HS-27A (cell line): Measurements from ENCODE around the gene GOLPH3.
"Not testable (repeated sequence)": the region's sequence is repeated elsewhere in the genome, so short reads cannot be mapped to it uniquely, and the experiment has no call there.

Source experiments
- DNase-seq: peaks from one replicate; pipeline ENCODE4 v3.0.0-alpha.2; 2012; ENCODE audit warnings: low read depth, missing footprints

Gene GOLPH3

DNA sequence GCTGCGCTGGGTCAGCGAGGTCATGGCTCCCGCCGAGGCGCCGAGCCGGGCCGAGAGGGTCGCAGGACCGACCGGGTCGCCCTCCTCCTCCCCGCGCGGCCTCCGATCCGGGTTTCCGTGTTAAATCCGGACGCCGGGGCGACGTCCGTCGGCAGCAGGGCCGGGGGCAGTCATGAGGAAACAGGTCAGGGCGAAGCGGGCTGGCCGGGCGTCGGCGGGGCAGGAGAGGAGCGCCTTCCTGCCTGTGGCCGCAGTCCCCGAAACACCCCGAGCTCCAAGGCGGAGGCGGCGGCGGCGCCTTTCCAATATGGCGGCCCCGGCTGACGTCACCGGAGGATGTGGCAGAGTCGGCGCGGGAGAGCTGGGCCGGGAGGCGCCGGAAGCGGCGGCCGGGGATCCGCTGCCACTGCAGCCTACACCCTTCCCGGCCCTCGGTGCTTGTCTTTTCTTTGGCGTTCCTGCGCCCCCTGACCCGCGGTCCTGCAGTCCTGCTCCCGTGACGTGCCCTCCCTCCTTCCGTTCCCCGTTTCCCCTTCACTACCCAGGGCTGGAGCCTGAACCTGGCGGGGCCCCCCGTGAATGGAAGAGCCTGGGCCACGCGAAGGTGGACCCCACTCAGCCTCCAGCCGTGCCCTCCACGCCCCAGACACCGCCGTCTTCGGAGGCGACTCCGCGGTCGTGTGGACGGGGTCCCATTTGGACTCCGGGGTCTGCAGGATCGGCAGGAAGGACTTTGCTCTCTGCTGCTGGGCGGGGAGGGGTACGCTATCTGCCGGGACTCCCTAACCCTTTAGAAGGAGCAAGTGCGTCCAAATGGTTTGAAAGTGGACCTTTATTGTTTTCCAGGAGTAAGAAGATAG lies at the start of gene GOLPH3:
TSS of gene GOLPH3 (minus strand) at position 309 of the 860 bp plus-strand sequence. CDS start at position 24, 285 bp downstream.
- DNase-seq, result peak; percentile 59

DNA sequence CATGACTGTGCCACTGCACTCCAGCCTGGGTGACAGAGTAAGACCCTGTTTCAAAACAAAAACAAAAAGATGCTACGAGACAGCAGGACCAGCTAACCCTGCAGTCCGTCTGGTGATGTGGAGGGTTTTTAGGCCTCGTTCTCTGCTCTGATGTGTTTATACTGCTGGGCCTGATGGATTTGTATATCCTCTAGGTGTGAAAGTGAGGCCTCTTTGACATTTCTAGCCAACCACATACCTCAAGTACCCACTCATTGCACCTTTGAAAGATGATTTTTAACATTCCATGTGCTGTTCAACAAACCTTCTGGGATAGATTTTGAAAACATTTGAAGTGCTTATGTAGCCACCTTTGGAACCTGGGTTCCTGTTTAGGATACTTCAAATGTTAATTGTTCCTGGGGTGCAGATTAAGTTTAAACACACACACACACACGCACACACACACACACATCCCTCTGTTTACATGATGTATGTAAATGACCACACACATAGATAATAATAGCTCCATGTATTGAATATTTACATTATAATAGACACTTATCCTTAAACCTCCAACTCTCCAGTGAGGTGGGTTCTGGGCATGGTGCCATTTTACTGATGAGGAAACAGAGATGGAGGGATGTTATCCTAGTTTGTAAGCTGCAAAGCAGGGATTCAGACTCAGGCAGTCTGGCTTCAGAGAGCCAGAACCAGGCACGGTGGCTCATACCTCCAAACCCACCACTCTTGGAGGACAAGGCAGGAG lies 48.8 kb upstream of the GOLPH3 start:
- DNase-seq, result no peak

DNA sequence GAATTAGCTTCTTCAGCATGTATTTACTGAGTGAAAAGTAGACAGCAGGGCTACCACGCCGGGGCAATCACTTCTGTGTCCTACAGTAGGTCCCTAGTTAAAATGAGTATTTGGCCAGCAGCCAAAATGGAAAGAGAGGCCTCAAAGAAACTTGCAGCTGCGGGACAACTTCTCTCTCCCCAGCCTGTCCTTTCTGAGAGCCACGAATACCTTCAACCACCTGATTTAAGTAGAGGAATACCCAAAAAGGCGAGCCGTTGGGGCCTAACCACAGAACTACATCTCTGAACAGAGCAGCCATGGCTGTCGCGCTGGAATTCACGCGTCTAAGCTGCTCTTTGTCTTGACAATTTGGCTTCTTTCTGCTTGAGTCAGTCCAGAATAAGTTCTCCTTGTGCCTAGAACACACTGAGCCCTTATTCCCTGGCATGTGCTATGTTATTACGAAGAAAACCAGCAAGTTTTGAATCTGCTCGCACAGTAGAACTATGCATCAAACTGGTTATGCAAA lies 43.8 kb upstream of the GOLPH3 start:
- DNase-seq, result no peak

DNA sequence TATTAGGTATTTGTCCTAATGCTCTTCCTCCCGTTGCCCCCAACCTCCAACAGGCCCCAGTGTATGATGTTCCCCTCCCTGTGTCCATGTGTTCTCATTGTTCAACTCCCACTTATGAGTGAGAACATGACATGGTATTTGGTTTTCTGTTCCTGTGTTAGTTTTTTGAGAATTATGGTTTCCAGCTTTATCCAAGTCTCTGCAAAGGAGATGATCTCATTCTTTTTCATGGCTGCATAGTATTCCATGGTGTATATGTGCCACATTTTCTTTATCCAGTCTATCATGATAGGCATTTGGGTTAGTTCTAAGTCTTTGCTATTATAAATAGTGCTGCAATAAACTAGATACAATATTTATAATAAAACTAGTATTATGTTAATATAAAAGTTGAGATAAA lies 40.2 kb upstream of the GOLPH3 start:
- DNase-seq, result not testable (repeated sequence)

DNA sequence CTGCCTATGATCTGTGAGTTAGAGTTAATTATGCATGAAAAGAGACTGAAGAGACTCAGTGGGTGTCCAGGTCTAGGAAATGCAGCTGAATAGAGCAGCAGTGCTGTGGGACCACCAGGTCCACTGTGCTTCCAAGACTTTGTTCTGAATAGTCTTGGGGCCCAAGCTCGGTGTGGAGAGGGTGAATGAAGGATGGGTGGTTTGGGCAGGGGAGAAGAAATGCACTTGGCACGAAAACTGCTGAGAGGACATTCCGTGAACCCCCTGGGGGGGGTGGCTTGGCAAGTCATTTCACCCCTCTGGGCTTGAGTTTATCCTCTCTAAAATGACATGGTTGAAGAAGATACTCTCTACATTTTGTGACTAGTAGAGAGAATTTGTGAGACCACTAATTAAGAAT lies 36.0 kb upstream of the GOLPH3 start:
- no peak for DNase-seq

DNA sequence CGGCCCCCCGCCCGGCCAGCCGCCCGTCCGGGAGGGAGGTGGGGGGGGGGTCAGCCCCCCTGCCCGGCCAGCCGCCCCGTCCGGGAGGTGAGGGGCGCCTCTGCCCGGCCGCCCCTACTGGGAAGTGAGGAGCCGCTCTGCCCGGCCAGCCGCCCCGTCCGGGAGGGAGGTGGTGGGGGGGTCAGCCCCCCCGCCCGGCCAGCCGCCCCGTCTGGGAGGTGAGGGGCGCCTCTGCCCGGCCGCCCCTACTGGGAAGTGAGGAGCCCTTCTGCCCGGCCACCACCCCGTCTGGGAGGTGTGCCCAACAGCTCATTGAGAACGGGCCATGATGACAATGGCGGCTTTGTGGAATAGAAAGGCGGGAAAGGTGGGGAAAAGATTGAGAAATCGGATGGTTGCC lies 34.7 kb upstream of the GOLPH3 start:
- DNase-seq, result not testable (repeated sequence)

DNA sequence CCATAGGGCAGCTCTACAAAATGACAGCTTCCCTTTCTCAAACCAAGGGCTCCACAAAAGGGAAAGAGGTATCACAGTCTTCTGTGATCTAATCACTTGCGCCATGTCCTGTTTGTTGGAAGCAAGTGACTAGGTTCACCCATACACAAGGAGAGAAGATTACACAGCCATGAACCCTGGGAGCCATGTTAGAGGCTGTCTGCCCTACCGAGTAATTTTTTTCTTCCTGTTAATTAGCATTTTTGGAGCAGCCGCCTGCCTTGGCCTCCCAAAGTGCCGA lies 33.2 kb upstream of the GOLPH3 start:
- no peak for DNase-seq

DNA sequence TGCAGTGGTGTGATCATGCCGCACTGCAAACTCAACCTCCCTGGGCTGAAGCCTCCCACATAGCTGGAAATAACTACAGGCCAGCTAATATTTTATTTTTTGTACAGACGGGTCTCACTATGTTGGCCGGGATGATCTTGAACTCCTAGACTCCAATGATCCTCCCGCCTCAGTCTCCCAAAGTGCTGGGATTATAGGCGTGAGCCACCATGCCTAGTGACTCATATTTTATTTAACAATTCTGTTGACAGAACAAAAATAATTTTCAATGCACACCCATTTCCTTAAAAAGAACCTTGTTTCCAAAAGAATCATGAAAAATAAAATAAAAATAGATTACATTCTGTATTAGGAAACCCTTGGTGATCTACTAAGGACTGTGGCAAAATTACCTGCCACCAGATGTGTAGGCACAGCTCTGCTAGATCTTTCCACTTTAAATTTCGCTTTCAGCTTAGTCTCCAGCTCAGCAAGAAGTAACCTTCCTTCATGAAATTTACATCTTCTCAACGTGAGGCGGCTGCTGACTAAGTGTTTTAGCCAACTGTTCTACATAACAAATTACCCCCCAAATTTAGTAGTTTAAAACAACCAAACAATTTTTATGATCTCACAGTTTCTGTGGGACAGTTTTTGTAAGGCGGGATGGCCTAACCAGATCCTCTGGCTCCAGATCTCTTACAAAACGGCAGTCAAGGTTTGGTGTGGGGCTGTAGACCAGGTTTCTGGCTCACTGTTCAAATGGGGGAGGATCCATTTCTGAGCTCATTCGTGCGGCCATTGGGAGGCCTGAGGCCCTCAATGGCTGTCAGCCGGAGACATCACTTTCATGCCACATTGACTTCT lies 32.6 kb upstream of the GOLPH3 start:
- DNase-seq, result no peak

DNA sequence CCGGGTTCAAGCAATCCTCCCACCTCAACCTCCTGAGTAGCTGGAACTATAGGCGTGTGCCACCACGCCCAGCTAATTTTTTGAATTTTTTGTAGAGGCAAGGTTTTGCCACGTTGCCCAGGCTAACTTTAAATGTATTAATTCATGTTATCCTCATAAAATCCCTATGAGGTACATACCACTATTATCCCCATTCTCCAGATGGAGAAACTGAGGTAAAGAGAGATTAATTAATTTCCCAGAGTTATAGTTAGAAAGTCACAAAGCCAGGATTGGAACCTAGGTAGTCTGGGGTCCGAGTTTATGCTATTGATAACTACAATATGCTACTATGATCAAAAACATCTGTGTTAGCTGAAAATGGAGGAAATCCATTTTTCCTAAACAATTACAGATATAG lies 31.9 kb upstream of the GOLPH3 start:
- no peak for DNase-seq

DNA sequence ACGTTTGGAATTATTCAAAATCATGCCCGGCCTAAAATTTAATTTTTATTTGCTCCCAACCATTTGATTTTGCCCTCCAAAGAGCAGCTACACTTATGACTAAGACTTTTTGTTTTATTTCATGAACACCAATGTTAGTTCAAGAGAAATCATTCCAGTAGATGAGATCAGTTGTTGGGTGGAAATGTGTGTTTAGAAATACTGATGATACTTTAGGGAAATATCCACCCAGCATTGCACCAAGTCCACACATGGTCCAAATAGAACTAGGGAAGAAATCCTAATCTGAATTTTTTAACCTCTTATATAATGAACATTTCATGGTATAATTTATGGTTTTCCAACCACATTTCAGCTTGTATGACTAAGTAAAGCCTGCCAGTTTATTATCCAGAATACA lies 28.3 kb upstream of the GOLPH3 start:
- no peak for DNase-seq

DNA sequence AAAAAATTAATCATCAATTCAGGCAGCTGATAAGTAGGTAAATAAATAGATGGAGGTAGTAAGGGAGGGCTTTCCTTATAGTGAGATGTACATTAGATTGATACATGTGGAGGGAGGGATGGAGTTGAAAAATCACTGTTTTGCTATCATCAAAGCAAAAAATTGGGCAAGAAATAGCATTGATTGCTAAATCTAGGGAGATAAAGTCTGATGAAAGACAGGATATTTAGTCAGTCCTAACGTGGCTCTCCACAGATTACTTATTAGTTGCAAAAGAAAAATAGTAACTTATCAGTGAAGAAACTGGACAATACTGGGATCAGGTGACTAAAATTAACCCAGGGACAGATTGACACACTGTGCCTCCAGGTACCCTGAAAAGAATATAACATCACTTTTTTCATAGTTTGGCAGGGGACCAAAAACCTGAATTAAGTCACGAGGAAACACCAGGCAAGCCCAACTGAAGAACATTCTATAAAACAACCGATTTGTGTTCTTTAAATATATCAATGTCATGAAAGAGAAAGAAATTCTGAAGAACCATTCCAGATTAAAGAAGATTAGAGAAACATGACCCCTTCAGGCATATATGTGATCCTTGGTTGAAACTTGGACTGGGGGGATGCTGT lies 27.1 kb upstream of the GOLPH3 start:
- no peak for DNase-seq

DNA sequence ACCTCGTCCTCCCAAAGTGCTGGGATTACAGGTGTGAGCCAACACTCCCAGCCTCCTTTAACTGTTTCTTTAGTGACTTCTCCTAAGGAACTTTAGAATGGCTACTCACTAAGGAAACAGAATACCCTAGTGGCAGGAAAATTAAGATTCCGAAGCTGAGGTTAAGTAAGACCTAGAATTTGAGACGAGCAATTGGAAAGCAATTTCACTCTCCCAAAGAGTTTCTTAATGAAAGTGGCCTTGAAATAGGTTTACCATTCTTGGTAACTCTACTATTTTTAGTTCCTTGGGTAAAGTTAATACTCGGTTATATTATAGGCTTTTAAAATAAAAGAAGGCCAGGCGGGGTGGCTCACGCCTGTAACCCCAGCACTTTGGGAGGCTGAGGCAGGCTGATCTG lies 22.9 kb upstream of the GOLPH3 start:
- DNase-seq, result no peak

DNA sequence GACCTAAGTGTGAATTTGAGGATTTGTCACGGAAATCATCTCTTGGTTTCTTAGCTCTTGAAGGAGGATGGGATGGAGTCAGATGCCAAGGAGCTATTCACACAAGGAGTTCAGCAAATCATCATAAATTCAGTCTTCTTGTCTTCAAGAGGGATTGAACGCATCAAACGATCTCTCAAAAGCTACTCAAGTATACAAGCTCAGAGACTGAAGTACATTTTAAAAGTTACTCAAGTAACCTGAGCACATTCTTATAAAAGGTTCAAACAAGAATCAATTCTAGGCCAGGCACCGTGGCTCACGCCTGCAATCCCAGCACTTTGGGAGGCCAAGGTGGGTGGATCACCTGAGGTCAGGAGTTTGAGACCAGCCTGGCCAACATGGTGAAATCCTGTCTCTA lies 21.1 kb upstream of the GOLPH3 start:
- no peak for DNase-seq

DNA sequence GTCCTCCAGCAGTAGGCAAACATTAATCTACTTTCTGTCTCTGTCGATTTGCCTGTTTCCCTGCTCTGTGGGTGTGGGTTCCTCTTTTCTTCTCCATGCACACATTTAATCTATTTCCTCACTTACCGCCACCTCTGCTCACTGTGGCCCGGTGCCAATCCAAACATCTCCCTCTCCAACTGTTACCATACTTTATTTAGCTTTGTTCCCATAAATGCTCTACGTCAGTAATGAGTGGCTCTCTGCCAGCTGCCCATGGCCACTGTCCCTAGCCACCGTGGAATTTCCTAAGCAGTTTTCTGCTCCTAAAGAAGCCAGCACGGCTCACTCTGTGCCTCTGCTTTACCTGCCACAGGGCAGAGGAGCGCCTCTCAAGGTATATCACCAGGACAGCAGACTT lies 19.5 kb upstream of the GOLPH3 start:
- peak; percentile 50 for DNase-seq

DNA sequence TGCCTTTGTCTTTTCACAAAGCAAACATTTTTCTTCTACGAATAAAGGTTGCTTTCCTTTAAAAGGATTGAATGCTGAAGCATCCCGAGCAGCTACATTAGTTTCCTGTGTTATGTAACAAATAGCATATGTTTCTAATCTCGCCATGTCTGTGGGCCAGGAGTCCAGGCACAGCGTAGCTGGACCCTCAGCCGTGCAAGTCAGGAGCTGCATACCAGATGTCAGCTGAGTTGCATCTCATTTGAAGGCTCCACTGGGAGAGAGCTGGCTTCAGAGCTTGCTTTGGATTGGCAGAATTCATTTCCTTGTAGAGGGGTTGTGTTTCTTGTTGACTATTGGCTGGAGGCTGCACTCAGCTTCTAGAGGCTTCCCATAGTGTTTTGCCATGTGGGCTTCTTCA lies 16.0 kb upstream of the GOLPH3 start:
- DNase-seq, result no peak

DNA sequence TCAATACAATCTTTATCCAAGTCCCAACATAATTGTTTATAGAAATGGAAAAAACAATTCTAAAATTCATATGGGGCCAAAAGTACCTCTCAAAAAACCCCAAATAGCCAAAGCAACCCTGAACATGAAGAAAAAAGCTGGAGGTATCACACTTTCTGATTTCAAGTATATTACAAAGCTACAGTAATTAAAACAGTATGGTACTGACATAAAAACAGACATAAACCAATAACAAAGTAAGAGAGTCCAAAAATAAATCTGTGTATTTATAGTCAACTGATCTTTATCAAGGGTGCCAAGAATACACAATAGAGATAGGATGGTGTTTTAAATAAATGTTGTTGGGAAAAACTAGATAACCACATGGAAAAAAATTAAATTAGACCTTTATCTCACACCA lies 13.6 kb upstream of the GOLPH3 start:
- DNase-seq, result no peak

DNA sequence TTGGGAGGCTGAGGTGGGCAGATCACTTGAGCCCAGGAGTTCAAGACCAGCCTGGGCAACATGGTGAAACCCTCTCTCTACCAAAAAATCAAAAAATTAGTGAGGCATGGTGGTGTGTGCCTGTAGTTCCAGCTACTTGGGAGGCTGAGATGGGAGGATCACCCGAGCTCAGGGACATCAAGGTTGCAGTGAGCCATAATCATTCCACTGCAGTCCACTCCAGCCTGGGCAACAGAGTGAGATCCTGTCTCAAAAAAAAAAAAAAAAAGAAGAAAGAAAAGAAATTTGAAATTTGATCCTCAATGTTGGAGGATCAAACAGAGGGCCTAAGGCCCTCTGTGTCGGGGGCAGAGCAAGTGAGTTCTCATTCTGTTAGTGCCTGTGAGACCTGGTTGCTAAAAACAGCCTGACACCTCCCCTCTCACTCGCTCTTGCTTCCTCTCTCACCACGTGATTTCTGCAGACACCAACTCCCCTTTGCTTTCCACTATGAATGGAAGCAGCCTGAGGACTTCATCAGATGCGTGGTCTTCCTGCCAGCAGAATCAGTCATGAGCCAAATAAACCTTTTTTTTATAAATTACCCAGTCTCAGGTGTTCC lies 8.4 kb upstream of the GOLPH3 start:
- DNase-seq, result no peak

DNA sequence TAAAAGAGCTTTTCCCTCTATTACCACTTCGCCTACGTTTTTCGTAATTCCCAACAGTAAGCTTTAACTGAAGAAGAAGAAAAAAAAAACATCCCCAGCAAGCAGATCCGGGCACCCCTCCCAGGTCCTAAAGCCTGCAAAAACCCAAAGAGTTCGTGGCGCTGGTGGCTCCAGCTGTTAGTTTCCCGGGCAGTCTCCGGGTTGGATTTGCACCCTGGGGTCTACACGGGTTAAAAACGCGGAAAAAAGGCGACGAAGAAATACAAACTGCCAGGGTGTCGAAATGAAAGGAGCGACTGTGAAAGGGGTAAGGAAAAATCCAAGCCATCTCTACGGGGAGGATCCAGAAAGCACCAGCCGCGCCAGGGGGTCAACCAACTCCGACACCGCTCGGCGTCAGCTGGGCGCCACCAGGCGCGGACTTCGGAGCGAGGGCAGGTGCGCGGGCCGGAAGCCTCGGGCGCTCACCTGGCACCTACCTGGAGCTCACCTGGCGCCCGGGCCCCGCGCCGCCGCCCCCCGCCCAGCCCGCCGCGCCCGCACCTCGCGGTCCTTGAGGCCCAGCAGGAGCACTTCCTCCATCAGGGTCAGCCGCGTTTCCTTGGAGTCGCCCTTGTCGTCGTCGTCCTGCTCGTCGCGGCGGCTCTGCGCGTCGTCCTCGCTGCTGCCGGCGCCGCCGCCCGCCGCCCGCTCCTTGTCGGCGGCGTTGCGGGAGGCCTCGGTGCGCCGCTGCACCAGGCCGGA lies 680 bp downstream of the GOLPH3 start:
- no peak for DNase-seq

DNA sequence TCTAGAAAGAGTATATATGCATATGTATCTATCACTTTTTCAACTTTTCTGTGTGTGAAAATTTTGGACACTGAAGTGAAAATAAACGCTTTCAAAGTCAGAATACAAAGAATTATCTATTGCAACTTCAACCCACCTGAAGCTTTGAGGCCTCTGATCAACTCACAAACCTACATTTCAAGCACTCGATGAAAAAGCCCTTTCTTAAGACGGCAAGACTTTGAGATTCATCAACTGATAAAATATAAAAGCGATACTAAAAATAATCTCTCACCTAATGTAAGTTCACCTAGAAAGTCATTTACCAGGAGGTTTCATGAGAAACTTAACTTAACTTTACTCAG lies 1.2 kb downstream of the GOLPH3 start:
- no peak for DNase-seq

DNA sequence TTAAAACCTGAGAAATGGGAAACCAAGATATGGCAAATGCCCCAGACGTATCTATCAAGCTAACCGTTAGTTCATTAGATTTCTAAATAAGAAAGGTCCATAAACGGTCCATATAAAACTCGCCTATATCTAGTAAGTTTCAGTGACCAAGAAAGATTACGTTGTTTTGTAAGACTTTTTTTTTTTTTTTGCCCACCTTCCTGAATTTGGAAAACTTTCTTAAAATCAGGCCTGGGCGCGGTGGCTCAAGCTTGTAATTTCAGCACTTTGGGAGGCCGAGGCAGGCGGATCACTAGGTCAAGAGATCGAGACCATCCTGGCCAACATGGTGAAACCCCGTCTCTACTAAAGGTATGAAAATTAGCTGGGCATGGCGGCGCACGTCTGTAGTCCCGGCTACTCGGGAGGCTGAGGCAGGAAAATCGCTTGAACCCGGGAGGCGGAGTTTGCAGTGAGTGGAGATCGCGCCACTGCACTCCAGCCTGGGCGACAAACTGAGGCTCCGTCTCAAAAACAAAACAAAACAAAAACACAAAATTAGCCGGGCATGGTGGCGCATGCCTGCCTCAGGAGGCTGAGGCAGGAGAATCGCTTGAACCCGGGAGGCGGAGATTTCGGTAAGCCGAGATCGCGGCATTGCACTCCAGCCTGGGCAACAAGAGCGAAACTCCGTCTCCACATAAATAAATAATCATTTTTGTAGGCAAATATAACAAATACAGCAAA lies 1.8 kb downstream of the GOLPH3 start:
- not testable (repeated sequence) for DNase-seq
